ENCODE data around the gene XYLT1.

XYLT1 gene

DNA sequence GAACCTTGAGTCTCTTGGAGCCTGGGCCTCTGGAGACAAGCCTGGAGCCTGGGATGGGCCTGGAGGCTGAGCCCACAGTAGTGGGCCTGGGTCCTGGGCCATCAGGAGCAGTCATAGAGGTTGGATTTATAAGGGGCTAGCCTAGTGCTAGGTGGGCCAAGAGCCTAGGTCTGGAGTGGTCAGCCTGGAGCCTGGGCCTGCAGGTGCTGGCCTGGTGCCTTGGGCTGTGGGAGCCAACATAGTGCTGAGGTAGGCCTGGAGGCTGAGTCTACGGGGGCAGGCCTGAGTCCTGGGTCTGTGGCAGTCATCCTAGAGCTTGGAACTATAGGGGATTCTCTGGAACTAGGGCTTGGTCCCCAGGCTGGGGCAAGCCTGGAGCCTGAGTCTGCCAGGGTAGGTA, 414.1 kb downstream of the XYLT1 start:
- TF ChIP-seq, protein P1, sequence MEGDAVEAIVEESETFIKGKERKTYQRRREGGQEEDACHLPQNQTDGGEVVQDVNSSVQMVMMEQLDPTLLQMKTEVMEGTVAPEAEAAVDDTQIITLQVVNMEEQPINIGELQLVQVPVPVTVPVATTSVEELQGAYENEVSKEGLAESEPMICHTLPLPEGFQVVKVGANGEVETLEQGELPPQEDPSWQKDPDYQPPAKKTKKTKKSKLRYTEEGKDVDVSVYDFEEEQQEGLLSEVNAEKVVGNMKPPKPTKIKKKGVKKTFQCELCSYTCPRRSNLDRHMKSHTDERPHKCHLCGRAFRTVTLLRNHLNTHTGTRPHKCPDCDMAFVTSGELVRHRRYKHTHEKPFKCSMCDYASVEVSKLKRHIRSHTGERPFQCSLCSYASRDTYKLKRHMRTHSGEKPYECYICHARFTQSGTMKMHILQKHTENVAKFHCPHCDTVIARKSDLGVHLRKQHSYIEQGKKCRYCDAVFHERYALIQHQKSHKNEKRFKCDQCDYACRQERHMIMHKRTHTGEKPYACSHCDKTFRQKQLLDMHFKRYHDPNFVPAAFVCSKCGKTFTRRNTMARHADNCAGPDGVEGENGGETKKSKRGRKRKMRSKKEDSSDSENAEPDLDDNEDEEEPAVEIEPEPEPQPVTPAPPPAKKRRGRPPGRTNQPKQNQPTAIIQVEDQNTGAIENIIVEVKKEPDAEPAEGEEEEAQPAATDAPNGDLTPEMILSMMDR (IDR thresholded peaks at IDR 0.05; ENCODE audit: low read depth, low read length, missing control alignments) = no peak
- Histone ChIP-seq H3K27ac (no peak overlapping the region), H3K27me3 (replicated peaks) (no peaks in the 10 kb centered on the region), H3K4me3 (ENCODE audit: low read depth, low read length) (no peak overlapping the region), H3K36me3 (replicated peaks) (no peaks in the 10 kb centered on the region)
- in situ Hi-C loops (cut with HindIII; ENCODE audit: low pct_ligation_motif_present, low sequenced_read_pairs) = no loop called here
- DNase-seq = no peak

DNA sequence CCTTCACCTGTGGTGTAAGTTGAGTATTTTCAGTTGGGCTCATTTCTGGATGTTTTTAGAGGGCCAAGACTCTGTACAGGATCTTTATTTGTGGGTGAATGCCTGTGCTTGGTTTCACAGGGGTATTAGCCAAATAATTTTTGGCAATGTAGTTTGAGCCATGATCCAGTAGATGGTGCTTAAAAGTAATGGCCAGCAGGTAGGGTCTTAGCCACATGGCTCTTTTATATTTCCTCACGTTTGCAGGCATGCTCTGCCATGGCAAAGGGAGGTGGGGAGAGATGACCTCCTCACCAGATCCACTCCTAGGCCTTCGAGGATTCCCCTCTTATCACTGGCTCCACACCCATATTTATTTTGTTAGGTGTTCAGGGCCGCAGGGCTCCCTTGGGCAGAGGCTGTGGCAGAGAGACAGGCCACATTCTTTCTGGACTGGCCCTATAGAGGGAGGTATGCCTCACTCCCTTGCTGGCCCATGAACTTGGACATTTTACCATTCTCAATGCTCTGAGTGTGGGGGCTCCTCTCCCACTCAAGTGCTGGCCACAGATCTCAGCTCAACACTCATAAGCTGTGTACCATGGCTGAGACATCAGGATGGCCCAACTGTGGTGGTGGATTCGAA, 417.1 kb downstream of the XYLT1 start:
- no peaks in the 10 kb centered on the region for H3K36me3 ChIP-seq (replicated peaks)
- no peaks in the 10 kb centered on the region for H3K27me3 ChIP-seq (replicated peaks)
- in situ Hi-C loops (cut with HindIII; ENCODE audit: low pct_ligation_motif_present, low sequenced_read_pairs) = no loop called here
- TF ChIP-seq, protein P1 (IDR thresholded peaks at IDR 0.05; ENCODE audit: low read depth, low read length, missing control alignments) = no peak
- no peak overlapping the region for H3K4me3 ChIP-seq (ENCODE audit: low read depth, low read length)
- no peak for DNase-seq
- H3K27ac ChIP-seq = no peak overlapping the region

Data from brain microvascular endothelial cell (primary cell).